Osteoblast (primary cell): ENCODE measurements around the gene ADIPOR1. TPM values are rescaled to one million over a fixed set of nuclear protein-coding genes. Genes with fewer than 3 reads are reported as not detected.

Source experiments
- DNase-seq: peaks from one replicate; pipeline ENCODE4 v3.0.0; 2011; ENCODE audit warnings: low spot score, mixed read lengths; ENCODE audit not compliant: insufficient read length; ENCODE audit errors: missing footprints
- H2AFZ ChIP-seq: 2 replicates; pipeline ENCODE4 v1.6.0; 2011; ENCODE audit warnings: mild to moderate bottlenecking, low read length
- H3K27ac ChIP-seq: 2 replicates; pipeline ENCODE4 v1.5.1; 2011; ENCODE audit warnings: mild to moderate bottlenecking, low read depth, low read length, moderate library complexity
- H3K27me3 ChIP-seq: 2 replicates; pipeline ENCODE4 v1.6.0; 2012; ENCODE audit warnings: mild to moderate bottlenecking, control low read depth, inconsistent platforms, low read length, moderate library complexity; ENCODE audit not compliant: insufficient read depth
- H3K36me3 ChIP-seq: 2 replicates; pipeline ENCODE4 v1.5.1; 2011; ENCODE audit warnings: mild to moderate bottlenecking, low read length, control low read depth, moderate library complexity; ENCODE audit not compliant: insufficient read depth
- H3K4me1 ChIP-seq: 2 replicates; pipeline ENCODE4 v1.5.1; 2011; ENCODE audit warnings: mild to moderate bottlenecking, low read length, control low read depth, moderate library complexity; ENCODE audit not compliant: insufficient read depth
- H3K4me2 ChIP-seq: 2 replicates; pipeline ENCODE4 v1.6.0; 2011; ENCODE audit warnings: mild to moderate bottlenecking, low read length; ENCODE audit not compliant: insufficient read depth
- H3K4me3 ChIP-seq: fragments of 200-600 bp; sonication (generic); 3 replicates; pipeline ENCODE4 v1.5.1; 2012; ENCODE audit warnings: mild to moderate bottlenecking, low read length, inconsistent platforms; ENCODE audit not compliant: insufficient read depth
- H3K79me2 ChIP-seq: 2 replicates; pipeline ENCODE4 v1.6.0; 2012; ENCODE audit warnings: mild to moderate bottlenecking, low read length, control low read depth, inconsistent platforms; ENCODE audit not compliant: insufficient read depth
- H3K9me3 ChIP-seq: 2 replicates; pipeline ENCODE4 v1.5.1; 2011; ENCODE audit warnings: low read depth, low read length, control low read depth
- H4K20me1 ChIP-seq: 2 replicates; pipeline ENCODE4 v1.6.0; 2012; ENCODE audit warnings: mild to moderate bottlenecking, low read length, control low read depth; ENCODE audit not compliant: insufficient read depth
- total RNA-seq: library from RNA; depleted of rRNA; stranded (reverse); fragments of >200 nt; gene quantifications from 2 replicates; pipeline ENCODE4 v1.2.3, GENCODE V29; 2012
- TF ChIP-seq, protein P1 (sequence below): IDR thresholded peaks from 2 replicates; pipeline ENCODE4 v1.5.1; 2011; ENCODE audit warnings: mild to moderate bottlenecking, low read depth, low read length, moderate library complexity; ENCODE audit errors: extremely low read depth

ADIPOR1 gene
- total RNA-seq, 1 donor, result 91.9 TPM

DNA sequence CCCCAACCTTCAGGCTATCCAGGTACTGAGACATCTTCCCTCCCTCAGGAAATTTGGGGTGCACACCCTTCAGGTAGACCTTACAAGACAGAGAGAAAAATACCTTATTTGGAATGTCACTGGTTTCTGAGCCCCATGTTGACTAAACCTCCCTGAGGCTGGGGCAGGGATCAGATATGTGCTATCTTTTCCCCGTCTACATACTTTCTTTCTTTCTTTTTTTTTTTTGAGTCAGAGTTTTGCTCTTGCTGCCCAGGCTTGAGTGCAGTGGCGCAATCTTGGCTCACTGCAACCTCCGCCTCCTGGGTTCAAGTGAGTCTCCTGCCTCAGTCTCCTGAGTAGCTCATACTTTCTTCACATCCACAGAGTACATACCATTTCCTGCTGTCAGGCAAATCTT, 7.3 kb upstream of the ADIPOR1 start:
- H3K4me3 ChIP-seq, result no peak overlapping the region
- no peaks in the 10 kb centered on the region for H3K9me3 ChIP-seq
- TF ChIP-seq, protein P1, sequence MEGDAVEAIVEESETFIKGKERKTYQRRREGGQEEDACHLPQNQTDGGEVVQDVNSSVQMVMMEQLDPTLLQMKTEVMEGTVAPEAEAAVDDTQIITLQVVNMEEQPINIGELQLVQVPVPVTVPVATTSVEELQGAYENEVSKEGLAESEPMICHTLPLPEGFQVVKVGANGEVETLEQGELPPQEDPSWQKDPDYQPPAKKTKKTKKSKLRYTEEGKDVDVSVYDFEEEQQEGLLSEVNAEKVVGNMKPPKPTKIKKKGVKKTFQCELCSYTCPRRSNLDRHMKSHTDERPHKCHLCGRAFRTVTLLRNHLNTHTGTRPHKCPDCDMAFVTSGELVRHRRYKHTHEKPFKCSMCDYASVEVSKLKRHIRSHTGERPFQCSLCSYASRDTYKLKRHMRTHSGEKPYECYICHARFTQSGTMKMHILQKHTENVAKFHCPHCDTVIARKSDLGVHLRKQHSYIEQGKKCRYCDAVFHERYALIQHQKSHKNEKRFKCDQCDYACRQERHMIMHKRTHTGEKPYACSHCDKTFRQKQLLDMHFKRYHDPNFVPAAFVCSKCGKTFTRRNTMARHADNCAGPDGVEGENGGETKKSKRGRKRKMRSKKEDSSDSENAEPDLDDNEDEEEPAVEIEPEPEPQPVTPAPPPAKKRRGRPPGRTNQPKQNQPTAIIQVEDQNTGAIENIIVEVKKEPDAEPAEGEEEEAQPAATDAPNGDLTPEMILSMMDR, result no peak
- peaks cover 39% of the 10 kb centered on the region for H3K36me3 ChIP-seq
- H3K27me3 ChIP-seq, result no peaks in the 10 kb centered on the region
- peak overlapping the region; percentile 92 for H3K4me2 ChIP-seq
- no peak for DNase-seq
- H3K27ac ChIP-seq, result peak overlapping the region; percentile 81
- H3K79me2 ChIP-seq, result peaks cover 13% of the 10 kb centered on the region
- no peak overlapping the region for H2AFZ ChIP-seq
- no peaks in the 10 kb centered on the region for H4K20me1 ChIP-seq
- H3K4me1 ChIP-seq, result peaks cover 38% of the 10 kb centered on the region

GRCh38 chr1:202964791-202965410, 6.8 kb upstream of the ADIPOR1 start:
- peak; percentile 94 for DNase-seq
- H2AFZ ChIP-seq, result no peak overlapping the region
- peaks cover 13% of the 10 kb centered on the region for H3K79me2 ChIP-seq
- H3K27me3 ChIP-seq, result no peaks in the 10 kb centered on the region
- H3K27ac ChIP-seq, result peak overlapping the region; percentile 81
- H3K9me3 ChIP-seq, result no peaks in the 10 kb centered on the region
- no peak overlapping the region for H3K4me3 ChIP-seq
- peaks cover 38% of the 10 kb centered on the region for H3K4me1 ChIP-seq
- no peaks in the 10 kb centered on the region for H4K20me1 ChIP-seq
- H3K4me2 ChIP-seq, result peak overlapping the region; percentile 92
- TF ChIP-seq, protein P1, result no peak
- peaks cover 39% of the 10 kb centered on the region for H3K36me3 ChIP-seq

GRCh38 chr1:202961220-202961880, 3.2 kb upstream of the ADIPOR1 start:
- H3K36me3 ChIP-seq, result peaks cover 39% of the 10 kb centered on the region
- H3K27me3 ChIP-seq, result no peaks in the 10 kb centered on the region
- peaks cover 12% of the 10 kb centered on the region for H4K20me1 ChIP-seq
- H3K4me3 ChIP-seq, result no peak overlapping the region
- no peak for DNase-seq
- peaks cover 23% of the 10 kb centered on the region for H3K79me2 ChIP-seq
- TF ChIP-seq, protein P1, result no peak
- H3K4me1 ChIP-seq, result peaks cover 48% of the 10 kb centered on the region
- no peaks in the 10 kb centered on the region for H3K9me3 ChIP-seq
- no peak overlapping the region for H3K4me2 ChIP-seq
- no peak overlapping the region for H3K27ac ChIP-seq
- H2AFZ ChIP-seq, result no peak overlapping the region

DNA sequence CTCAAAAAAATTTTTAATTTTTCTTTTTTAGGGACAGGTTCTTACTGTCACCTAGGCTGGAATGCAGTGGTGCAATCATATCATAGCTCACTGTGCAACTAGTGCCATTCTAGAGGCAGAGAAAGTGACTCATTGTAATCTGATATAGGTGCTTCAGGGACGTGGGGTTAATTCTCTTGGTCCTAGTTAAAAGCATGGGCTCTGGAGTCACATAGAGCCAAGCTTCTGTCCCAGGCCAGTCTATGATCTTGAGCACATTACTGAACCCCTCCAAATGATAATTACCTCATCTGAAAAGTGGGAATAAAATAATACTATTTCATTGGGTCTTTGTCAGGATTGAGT, 1.1 kb upstream of the ADIPOR1 start:
- H2AFZ ChIP-seq, result no peak overlapping the region
- peaks cover 28% of the 10 kb centered on the region for H3K4me1 ChIP-seq
- H3K9me3 ChIP-seq, result no peaks in the 10 kb centered on the region
- TF ChIP-seq, protein P1, result no peak
- H3K27me3 ChIP-seq, result no peaks in the 10 kb centered on the region
- H3K36me3 ChIP-seq, result peaks cover 36% of the 10 kb centered on the region
- H3K4me2 ChIP-seq, result peak overlapping the region; percentile 14
- H3K4me3 ChIP-seq, result no peak overlapping the region
- peaks cover 21% of the 10 kb centered on the region for H4K20me1 ChIP-seq
- peaks cover 38% of the 10 kb centered on the region for H3K79me2 ChIP-seq
- peak overlapping the region; percentile 26 for H3K27ac ChIP-seq
- peak; percentile 90 for DNase-seq
